NT2/D1 (cell line): ENCODE measurements around the gene ATP1A2.

ENCODE experiments used
- SUZ12 ChIP-seq: IDR thresholded peaks from 2 replicates; pipeline ENCODE4 v1.6.1; 2011; ENCODE audit not compliant: insufficient read length, insufficient read depth; ENCODE audit errors: extremely low read depth
- YY1 ChIP-seq: IDR thresholded peaks from 2 replicates; pipeline ENCODE4 v1.6.1; 2011; ENCODE audit not compliant: insufficient read length, insufficient read depth
- ZNF274 ChIP-seq: IDR thresholded peaks from 2 replicates; pipeline ENCODE4 v1.6.1; 2011; ENCODE audit warnings: mild to moderate bottlenecking, low read depth, low read length

GRCh38 chr1:160115545-160116282 is at the start of gene ATP1A2:
- TF ChIP-seq ZNF274 = no peak
- TF ChIP-seq SUZ12 = no peak
- no peak for TF ChIP-seq YY1
